DOHH2 (cell line): Measurements from ENCODE around the gene ZNF462.

Source experiments
- H3F3A ChIP-seq: fragments of 200-600 bp; sonication (generic), shearing (Covaris generic); 2 replicates; pipeline ENCODE4 v1.6.0; 2016; ENCODE audit warnings: antibody characterized with exemption, mild to moderate bottlenecking; ENCODE audit not compliant: control insufficient read depth, insufficient read depth
- H3K27ac ChIP-seq: fragments of 200-600 bp; sonication (generic); 2 replicates; pipeline ENCODE4 v1.5.1; 2014; ENCODE audit warnings: low read depth, mild to moderate bottlenecking, low read length, moderate library complexity
- H3K27me3 ChIP-seq: fragments of 200-600 bp; sonication (generic); 2 replicates; pipeline ENCODE4 v1.6.1; 2014; ENCODE audit warnings: mild to moderate bottlenecking, low read length, mixed read lengths; ENCODE audit not compliant: control insufficient read depth
- H3K36me3 ChIP-seq: fragments of 200-600 bp; sonication (generic); 2 replicates; pipeline ENCODE4 v1.6.1; 2014; ENCODE audit warnings: mild to moderate bottlenecking, low read length, moderate library complexity, mixed read lengths; ENCODE audit not compliant: control insufficient read depth
- H3K4me1 ChIP-seq: fragments of 200-600 bp; sonication (generic); 2 replicates; pipeline ENCODE4 v1.6.1; 2014; ENCODE audit warnings: mild to moderate bottlenecking, low read length, mixed read lengths; ENCODE audit not compliant: control insufficient read depth
- H3K4me2 ChIP-seq: fragments of 200-600 bp; sonication (generic); 2 replicates; pipeline ENCODE4 v1.6.0; 2014; ENCODE audit warnings: mild to moderate bottlenecking, low read length, moderate library complexity
- H3K4me3 ChIP-seq: fragments of 200-600 bp; sonication (generic); 2 replicates; pipeline ENCODE4 v1.5.1; 2014; ENCODE audit warnings: mild to moderate bottlenecking, low read length, mixed read lengths
- H3K79me2 ChIP-seq: fragments of 200-600 bp; sonication (generic); 2 replicates; pipeline ENCODE4 v1.6.1; 2014; ENCODE audit warnings: mild to moderate bottlenecking, low read length, mixed read lengths; ENCODE audit not compliant: control insufficient read depth
- H3K9me2 ChIP-seq: fragments of 200-600 bp; sonication (generic); replicated peaks from 2 replicates; pipeline ENCODE4 v1.6.1; 2014; ENCODE audit warnings: mild to moderate bottlenecking, low read length, mixed read lengths; ENCODE audit not compliant: control insufficient read depth
- H3K9me3 ChIP-seq: fragments of 200-600 bp; sonication (generic); 2 replicates; pipeline ENCODE4 v1.6.1; 2014; ENCODE audit warnings: antibody characterized with exemption, low read length, mixed read lengths; ENCODE audit not compliant: control insufficient read depth, insufficient read depth
- H4K20me1 ChIP-seq: fragments of 200-600 bp; sonication (generic); 2 replicates; pipeline ENCODE4 v1.6.0; 2014; ENCODE audit warnings: low read depth, mild to moderate bottlenecking, antibody characterized with exemption, low read length, moderate library complexity; ENCODE audit not compliant: control insufficient read depth, insufficient read depth
- CTCF ChIP-seq: fragments of 200-600 bp; sonication (generic); IDR thresholded peaks from one replicate; pipeline ENCODE4 v1.5.1; 2014; ENCODE audit warnings: antibody characterized with exemption, mild to moderate bottlenecking, low read depth, low read length; ENCODE audit not compliant: poor library complexity, severe bottlenecking
- EZH2phosphoT487 ChIP-seq: fragments of 200-600 bp; sonication (generic); IDR thresholded peaks from 2 replicates; pipeline ENCODE4 v1.6.1; 2017; ENCODE audit warnings: borderline replicate concordance, mild to moderate bottlenecking, antibody characterized with exemption, low read length, moderate library complexity, mixed read lengths

ZNF462 gene

GRCh38 chr9:106880081-106880480, 17.1 kb downstream of the ZNF462 start:
- Histone ChIP-seq H4K20me1 (no peaks in the 10 kb centered on the region), H3K27ac (no peak overlapping the region), H3K4me3 (no peak overlapping the region), H3K36me3 (no peaks in the 10 kb centered on the region), H3F3A (no peaks in the 10 kb centered on the region), H3K9me2 (no peaks in the 10 kb centered on the region), H3K4me2 (no peak overlapping the region), H3K79me2 (no peaks in the 10 kb centered on the region), H3K9me3 (no peaks in the 10 kb centered on the region), H3K27me3 (no peaks in the 10 kb centered on the region), H3K4me1 (no peaks in the 10 kb centered on the region)
- TF ChIP-seq EZH2phosphoT487 (no peak), CTCF (no peak)

GRCh38 chr9:106880863-106881262, 17.9 kb downstream of the ZNF462 start:
- TF ChIP-seq CTCF, result no peak
- no peak for TF ChIP-seq EZH2phosphoT487
- no peaks in the 10 kb centered on the region for H3K36me3 ChIP-seq
- H3K27me3 ChIP-seq, result no peaks in the 10 kb centered on the region
- no peaks in the 10 kb centered on the region for H4K20me1 ChIP-seq
- H3K4me1 ChIP-seq, result no peaks in the 10 kb centered on the region
- H3F3A ChIP-seq, result no peaks in the 10 kb centered on the region
- no peak overlapping the region for H3K4me3 ChIP-seq
- H3K79me2 ChIP-seq, result no peaks in the 10 kb centered on the region
- H3K4me2 ChIP-seq, result no peak overlapping the region
- no peaks in the 10 kb centered on the region for H3K9me3 ChIP-seq
- H3K9me2 ChIP-seq, result no peaks in the 10 kb centered on the region
- no peak overlapping the region for H3K27ac ChIP-seq

- Histone ChIP-seq H4K20me1 (no peaks in the 10 kb centered on the region), H3F3A (no peaks in the 10 kb centered on the region), H3K4me2 (no peak overlapping the region), H3K36me3 (no peaks in the 10 kb centered on the region), H3K4me1 (no peaks in the 10 kb centered on the region), H3K4me3 (no peak overlapping the region), H3K27ac (no peak overlapping the region), H3K27me3 (no peaks in the 10 kb centered on the region), H3K9me3 (no peaks in the 10 kb centered on the region), H3K9me2 (no peaks in the 10 kb centered on the region), H3K79me2 (no peaks in the 10 kb centered on the region)
- TF ChIP-seq CTCF, result no peak
These were observed 20.1 kb downstream of the ZNF462 start for GRCh38 chr9:106883030-106883429.
